DMS153 (cell line): ENCODE data around the gene ALK.

Source experiments
- DNase-seq: peaks from one replicate; lab custom pipeline; 2025; lab: John Stamatoyannopoulos, UW

The ALK gene

DNA sequence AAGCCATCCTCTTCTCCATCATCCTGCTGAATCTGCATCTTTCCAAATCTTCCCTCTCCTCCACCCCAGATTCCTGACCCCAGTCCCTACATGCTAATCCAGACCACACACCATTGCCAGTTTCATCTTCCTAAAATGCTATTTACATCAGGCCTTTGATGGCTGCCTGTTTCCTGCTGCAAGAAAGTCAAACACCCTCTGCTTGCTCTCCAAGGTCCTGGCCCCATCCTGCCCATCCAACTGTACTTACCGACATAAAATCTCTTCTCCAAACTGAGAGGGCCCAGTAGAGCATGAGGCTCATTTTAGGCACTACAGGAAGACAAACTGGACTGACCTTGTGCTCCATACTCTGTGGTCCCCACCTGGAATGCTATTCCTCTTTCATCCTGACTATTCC lies 19.0 kb downstream of the ALK start:
- DNase-seq: no peak

GRCh38 chr2:29900971-29901633 lies 20.3 kb downstream of the ALK start:
- DNase-seq: no peak

- DNase-seq: no peak
Observed at GRCh38 chr2:29898999-29899398, 22.4 kb downstream of the ALK start.

GRCh38 chr2:29894822-29895614 lies 26.4 kb downstream of the ALK start:
- no peak for DNase-seq

GRCh38 chr2:29892585-29893259 lies 28.7 kb downstream of the ALK start:
- no peak for DNase-seq

DNA sequence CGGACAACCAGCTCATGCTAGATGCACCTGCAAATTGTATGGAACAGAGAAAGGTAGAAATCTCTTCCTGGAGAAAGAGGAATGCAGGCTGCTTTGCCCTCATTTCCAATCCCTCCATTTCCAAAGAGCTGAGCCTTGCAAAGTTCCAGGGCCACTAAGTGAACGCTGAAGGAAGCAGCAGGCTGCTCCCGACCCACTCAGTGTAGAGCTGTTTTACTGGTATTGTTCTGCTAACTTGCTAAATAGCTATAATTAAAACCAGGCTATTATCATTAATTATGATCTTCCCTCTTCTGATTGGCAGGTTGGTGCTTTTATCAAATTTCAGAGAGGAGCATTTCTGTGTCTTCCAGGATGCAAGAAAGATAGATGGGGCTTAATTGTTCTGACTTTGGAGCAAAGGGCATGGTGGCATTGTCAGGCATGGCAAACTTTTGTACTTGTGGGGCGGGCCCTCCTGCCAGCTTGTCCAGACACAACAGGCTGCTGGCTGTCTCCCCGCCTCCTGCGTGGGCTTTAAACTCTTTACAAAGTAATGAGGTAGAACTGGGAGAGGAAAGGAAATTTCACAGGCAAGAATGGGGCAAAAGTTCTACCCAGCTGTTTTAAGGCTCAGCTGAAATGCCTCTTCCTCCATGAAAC lies 40.2 kb downstream of the ALK start:
- DNase-seq: no peak

GRCh38 chr2:29880084-29880483 lies 41.3 kb downstream of the ALK start:
- no peak for DNase-seq

DNA sequence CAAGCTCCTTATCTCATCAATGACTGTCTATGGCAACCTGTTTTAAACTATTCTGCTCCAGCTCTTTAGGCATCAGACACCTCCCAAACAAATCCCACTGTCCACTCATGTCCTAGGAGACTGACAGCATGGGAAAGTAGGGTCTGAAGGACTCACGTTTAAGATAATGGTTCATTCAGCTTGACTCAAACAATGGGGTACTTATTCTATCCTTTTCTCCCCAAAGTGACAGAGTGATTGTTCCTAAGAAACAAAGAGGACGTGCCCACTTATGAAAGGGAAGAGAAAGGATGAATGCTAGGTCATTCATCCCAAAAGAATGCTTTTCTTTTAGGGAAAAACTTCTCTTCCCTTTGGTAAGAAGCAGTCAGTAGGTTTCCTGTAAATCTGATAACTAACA lies 41.9 kb downstream of the ALK start:
- DNase-seq: no peak

DNA sequence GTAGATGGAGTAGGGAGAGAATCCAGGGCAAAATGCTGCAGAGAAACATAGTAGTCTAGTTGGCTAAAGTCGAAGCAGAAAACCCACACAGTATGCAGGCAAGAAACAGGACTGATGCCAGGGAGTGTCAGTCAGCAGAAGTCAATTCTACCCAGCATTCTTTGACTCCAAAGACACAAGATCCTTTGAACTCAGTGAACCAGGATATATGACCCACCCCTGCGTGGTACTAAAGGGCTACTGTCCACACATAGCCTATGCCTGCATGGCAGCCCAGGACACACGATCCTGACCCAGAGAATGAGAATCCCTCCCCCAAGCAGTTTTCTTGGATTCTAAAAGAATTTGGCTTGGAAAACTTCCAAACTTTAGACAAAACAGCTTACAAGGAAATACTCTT lies 42.5 kb downstream of the ALK start:
- no peak for DNase-seq

- no peak for DNase-seq
Observed at GRCh38 chr2:29876374-29876773, 45.0 kb downstream of the ALK start.

DNA sequence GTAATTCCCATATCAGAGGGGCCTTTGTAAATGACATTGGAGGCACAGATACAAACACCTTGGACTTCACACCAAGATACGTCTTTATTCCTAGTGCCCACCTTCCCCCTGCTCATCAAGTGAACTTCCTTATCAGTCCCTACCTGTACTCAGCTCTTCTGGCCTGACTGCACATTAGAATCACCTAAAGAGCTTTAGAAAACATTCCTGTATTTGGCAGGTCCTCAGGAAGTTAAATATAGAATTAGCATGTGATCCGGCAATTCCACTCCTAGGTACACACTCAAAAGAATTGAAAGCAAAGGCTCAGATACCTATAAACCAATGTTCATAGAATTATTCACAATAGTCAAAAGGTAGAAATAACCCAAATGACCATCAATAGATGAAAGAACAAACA lies 46.6 kb downstream of the ALK start:
- DNase-seq: no peak

GRCh38 chr2:29872870-29873269 lies 48.5 kb downstream of the ALK start:
- DNase-seq: no peak

GRCh38 chr2:29871541-29871940 lies 49.8 kb downstream of the ALK start:
- no peak for DNase-seq

GRCh38 chr2:29865512-29865911 lies 55.9 kb downstream of the ALK start:
- DNase-seq: no peak

GRCh38 chr2:29864988-29865387 lies 56.4 kb downstream of the ALK start:
- no peak for DNase-seq

DNA sequence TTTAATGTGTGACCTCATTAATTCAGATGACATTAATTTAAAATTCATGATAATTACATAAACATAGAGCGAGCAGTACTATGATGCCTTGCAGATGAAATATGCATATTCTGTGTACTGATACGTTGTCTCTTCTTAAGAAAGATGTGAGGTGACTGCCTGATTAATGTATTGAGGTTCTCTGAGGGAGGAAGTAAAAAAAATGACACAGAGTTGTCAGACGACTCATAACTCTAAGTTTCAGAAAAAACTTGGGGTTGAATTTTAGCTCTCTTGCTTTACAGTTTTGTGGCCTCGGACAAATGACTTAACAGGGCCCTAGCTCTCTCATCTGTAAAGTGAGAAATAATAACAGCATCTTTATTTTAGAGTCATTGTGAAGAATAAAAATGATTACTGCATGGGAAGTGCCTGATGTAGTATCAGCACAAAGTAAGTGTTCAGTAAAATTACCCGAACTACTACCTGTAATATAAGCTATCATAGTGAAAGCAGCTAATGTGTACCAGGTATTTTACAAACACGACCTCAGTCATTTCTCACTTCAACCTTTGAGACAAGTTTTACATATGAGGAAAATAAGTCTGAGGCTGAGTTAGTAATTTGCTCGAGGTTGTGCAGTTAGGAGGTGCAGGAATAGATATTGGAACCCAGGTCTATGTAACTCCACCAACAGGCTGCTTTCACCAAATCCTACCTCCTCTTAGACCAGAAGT lies 65.3 kb downstream of the ALK start:
- no peak for DNase-seq

GRCh38 chr2:29850794-29851193 lies 70.6 kb downstream of the ALK start:
- DNase-seq: no peak

GRCh38 chr2:29848566-29849310 lies 72.6 kb downstream of the ALK start:
- DNase-seq: no peak

- no peak for DNase-seq
Observed at GRCh38 chr2:29847886-29848285, 73.5 kb downstream of the ALK start.

GRCh38 chr2:29844713-29845326 lies 76.6 kb downstream of the ALK start:
- no peak for DNase-seq
